Nephron (organoid): Measurements from ENCODE around the gene RANGAP1.
"Not testable (repeated sequence)": the region's sequence is repeated elsewhere in the genome, so short reads cannot be mapped to it uniquely, and the experiment has no call there.

ENCODE experiments used
- H3K27ac Mint-ChIP-seq, 3 experiments: 2 replicates each; pipeline ENCODE4 v1.8.0; 2020; ENCODE audit warnings: mixed read lengths in 3 of 3, mild to moderate bottlenecking in 2 of 3, moderate library complexity in 1 of 3
- H3K27me3 Mint-ChIP-seq: 2 replicates; pipeline ENCODE4 v1.8.0; 2021; ENCODE audit warnings: low read depth, mild to moderate bottlenecking, moderate library complexity, mixed read lengths
- H3K36me3 Mint-ChIP-seq: 2 replicates; pipeline ENCODE4 v1.8.0; 2020; ENCODE audit warnings: low read depth, mixed read lengths
- H3K4me1 Mint-ChIP-seq: 2 replicates; pipeline ENCODE4 v1.8.0; 2020; ENCODE audit warnings: mixed read lengths
- H3K4me3 Mint-ChIP-seq, 3 experiments: 2 replicates each; pipeline ENCODE4 v1.8.0; 2020; ENCODE audit warnings: mild to moderate bottlenecking in 3 of 3, mixed read lengths in 3 of 3, moderate library complexity in 2 of 3
- H3K9me3 Mint-ChIP-seq: 2 replicates; pipeline ENCODE4 v1.8.0; 2020; ENCODE audit warnings: mixed read lengths
- TF ChIP-seq, protein P1 (sequence below), 3 experiments: fragments of 200-600 bp; sonication (generic); IDR thresholded peaks; one replicate each; pipeline ENCODE4 v1.5.0; 2021; ENCODE audit warnings: antibody characterized with exemption in 3 of 3; ENCODE audit not compliant: unreplicated experiment in 3 of 3

Gene RANGAP1

DNA sequence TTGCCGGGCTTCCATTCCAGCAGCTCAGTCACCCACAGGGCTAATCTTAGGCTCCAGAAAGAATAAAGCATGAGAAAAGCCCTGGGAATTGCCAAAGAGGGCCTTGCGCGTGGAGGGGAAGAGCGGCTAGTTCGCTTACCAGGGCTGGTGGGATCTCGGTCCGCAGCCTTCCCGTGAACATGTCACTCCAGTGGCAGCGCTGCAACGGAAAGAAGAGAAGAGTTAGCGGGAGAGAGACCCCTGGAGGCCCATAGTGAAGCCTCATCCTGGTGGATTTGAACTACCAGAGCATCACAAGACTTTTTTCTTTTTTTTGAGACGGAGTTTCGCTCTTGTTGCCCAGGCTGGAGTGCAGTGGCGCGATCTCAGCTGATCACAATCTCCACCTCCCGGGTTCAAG, 18.0 kb downstream of the RANGAP1 start:
- Mint-ChIP-seq H3K4me3 (no peak overlapping the region), H3K27me3 (no peaks in the 10 kb centered on the region), H3K36me3 (peaks cover 54% of the 10 kb centered on the region), H3K9me3 (no peaks in the 10 kb centered on the region), H3K27ac (no peak overlapping the region), H3K4me1 (no peaks in the 10 kb centered on the region)
- TF ChIP-seq, protein P1, sequence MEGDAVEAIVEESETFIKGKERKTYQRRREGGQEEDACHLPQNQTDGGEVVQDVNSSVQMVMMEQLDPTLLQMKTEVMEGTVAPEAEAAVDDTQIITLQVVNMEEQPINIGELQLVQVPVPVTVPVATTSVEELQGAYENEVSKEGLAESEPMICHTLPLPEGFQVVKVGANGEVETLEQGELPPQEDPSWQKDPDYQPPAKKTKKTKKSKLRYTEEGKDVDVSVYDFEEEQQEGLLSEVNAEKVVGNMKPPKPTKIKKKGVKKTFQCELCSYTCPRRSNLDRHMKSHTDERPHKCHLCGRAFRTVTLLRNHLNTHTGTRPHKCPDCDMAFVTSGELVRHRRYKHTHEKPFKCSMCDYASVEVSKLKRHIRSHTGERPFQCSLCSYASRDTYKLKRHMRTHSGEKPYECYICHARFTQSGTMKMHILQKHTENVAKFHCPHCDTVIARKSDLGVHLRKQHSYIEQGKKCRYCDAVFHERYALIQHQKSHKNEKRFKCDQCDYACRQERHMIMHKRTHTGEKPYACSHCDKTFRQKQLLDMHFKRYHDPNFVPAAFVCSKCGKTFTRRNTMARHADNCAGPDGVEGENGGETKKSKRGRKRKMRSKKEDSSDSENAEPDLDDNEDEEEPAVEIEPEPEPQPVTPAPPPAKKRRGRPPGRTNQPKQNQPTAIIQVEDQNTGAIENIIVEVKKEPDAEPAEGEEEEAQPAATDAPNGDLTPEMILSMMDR (IDR thresholded peaks at IDR 0.05; ENCODE audit: unreplicated experiment in 3 of 3), result no peak

DNA sequence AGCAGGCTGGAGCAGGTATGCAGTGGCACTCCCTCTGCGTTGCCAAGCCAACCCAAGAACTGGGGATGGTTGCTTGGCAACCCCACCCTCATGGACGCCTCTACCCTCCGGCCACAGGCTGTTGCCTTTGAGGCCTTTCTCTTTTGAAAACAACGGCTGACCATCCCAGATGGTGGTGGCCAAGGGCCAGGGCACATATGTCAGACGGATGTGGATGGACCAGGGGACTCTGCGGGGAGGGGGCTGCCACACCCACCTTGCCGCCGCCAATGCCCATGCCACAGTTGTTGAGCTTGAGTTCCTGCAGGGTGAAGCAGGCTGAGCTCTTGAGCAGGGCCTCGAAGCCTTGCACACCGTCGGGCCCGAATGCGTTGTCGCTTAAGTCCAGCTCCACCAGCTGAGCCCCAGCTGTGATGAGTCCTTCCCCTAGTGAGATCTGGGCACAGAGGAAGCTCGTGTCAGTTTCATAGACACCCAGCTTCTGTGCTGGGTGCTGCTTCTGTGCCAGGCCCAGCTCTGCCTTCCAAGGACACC, 21.5 kb downstream of the RANGAP1 start:
- no peaks in the 10 kb centered on the region for H3K27me3 Mint-ChIP-seq
- no peak overlapping the region for H3K4me3 Mint-ChIP-seq
- peaks cover 55% of the 10 kb centered on the region for H3K36me3 Mint-ChIP-seq
- H3K4me1 Mint-ChIP-seq, result no peaks in the 10 kb centered on the region
- no peaks in the 10 kb centered on the region for H3K9me3 Mint-ChIP-seq
- no peak overlapping the region for H3K27ac Mint-ChIP-seq
- TF ChIP-seq, protein P1 (IDR thresholded peaks at IDR 0.05; ENCODE audit: unreplicated experiment in 3 of 3), result no peak

DNA sequence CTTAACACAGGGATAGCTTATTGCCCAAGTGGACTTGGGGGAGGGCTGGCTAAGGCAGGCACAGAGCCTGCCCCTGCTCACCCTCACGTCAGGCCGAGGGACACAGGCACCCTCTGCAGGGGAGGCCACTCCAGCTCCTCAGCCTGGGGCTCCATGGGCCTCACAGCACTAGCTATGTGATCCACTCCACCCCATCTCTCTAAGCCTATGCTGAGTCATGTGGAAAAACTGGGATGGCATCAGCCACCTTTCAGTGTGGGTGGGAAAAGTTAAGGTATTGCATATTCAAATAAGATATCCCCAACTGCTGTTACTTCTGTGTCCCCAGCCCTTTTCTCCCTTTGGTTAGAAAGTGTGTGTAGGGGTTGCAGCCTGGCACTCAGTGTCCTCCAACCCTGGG, 22.3 kb downstream of the RANGAP1 start:
- TF ChIP-seq, protein P1 (IDR thresholded peaks at IDR 0.05; ENCODE audit: unreplicated experiment in 3 of 3), result no peak
- H3K4me1 Mint-ChIP-seq, result no peaks in the 10 kb centered on the region
- H3K36me3 Mint-ChIP-seq, result peaks cover 57% of the 10 kb centered on the region
- no peaks in the 10 kb centered on the region for H3K9me3 Mint-ChIP-seq
- H3K27ac Mint-ChIP-seq, result no peak overlapping the region
- no peak overlapping the region for H3K4me3 Mint-ChIP-seq
- H3K27me3 Mint-ChIP-seq, result no peaks in the 10 kb centered on the region

DNA sequence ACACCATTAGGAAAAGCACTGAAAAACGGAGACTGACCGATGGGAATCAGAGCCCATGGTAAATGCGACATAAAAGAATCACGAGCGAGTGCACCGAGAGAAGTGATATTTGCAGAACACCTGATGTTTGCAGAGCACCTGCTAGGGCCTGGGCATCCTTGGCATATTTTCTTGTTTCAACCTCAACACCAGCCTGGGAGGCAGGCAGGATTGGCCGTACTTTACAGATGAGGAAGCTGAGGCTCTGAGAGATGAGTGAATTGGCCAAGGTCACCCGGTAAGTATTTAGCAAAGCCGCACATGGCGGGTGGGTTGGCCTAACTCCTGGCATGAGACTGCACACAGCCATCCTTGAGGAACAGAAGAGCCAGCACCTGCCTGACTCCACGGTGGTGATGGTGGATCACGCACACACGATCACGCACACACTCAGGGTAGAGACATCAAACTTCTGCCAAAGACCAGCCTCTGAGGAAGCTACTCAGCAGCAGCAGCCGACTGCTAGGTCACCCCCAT, 23.7 kb downstream of the RANGAP1 start:
- Mint-ChIP-seq H3K4me1 (peaks cover 2% of the 10 kb centered on the region), H3K27ac (no peak overlapping the region), H3K4me3 (no peak overlapping the region), H3K27me3 (no peaks in the 10 kb centered on the region), H3K36me3 (peaks cover 48% of the 10 kb centered on the region), H3K9me3 (no peaks in the 10 kb centered on the region)
- TF ChIP-seq, protein P1 (IDR thresholded peaks at IDR 0.05; ENCODE audit: unreplicated experiment in 3 of 3), result no peak

DNA sequence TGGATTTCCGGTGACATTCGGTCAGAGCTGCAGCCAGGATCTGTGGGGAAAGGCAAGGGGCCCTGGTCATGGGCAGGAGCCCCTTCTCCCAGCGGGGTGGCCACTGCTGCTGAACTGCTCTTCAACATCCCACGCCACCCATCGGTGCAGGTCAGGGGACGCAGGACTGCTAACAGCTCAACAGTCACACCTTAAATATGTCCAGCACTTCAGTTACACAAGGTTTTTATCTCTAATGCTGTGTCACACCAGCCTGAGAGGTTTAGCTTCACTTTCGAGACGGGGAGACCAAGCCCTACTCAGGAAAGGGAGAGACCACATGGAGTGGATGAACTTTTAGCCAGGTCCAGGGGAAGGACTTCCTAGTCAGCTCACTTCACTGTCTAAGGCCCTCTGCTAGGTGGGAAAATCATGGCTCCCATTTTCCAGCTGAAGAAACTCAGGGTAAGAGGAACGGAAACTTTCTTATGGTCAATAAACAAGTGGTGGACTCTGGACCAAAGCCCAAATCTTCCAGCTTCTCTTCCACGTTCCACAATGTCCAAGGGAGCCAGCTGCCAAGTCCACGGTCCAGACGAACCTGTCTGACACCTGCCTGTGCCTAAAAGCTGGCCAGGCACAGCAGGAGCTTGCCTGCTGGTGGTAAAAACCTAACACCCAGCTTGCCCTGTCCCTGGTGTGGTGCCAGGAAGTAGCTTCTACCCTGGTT, 24.3 kb downstream of the RANGAP1 start:
- Mint-ChIP-seq H3K4me3 (no peak overlapping the region), H3K9me3 (no peaks in the 10 kb centered on the region), H3K27me3 (no peaks in the 10 kb centered on the region), H3K36me3 (peaks cover 53% of the 10 kb centered on the region), H3K27ac (no peak overlapping the region), H3K4me1 (peaks cover 9% of the 10 kb centered on the region)
- TF ChIP-seq, protein P1 (IDR thresholded peaks at IDR 0.05; ENCODE audit: unreplicated experiment in 3 of 3), result no peak

DNA sequence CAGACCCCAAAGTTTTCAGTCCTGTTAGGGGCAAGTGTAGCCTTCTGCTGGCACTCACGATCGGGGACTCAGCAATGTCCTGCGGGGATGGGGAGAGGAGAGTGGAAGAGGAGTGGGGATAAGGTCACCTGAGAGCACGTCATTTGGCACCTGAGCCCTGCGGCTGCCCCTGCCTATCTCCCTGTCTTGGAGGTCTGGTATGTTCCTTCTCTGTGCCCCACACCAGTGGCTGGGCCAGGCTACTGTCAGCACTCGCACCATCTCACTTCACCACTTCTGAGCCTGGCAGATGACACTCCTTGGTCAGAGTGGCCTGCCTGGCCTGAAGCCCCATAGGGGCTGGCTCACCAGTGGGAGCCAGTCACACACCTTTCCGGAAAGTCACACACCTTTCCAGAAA, 25.1 kb downstream of the RANGAP1 start:
- peaks cover 47% of the 10 kb centered on the region for H3K36me3 Mint-ChIP-seq
- TF ChIP-seq, protein P1 (IDR thresholded peaks at IDR 0.05; ENCODE audit: unreplicated experiment in 3 of 3), result no peak
- no peak overlapping the region for H3K27ac Mint-ChIP-seq
- peaks cover 9% of the 10 kb centered on the region for H3K4me1 Mint-ChIP-seq
- no peak overlapping the region for H3K4me3 Mint-ChIP-seq
- no peaks in the 10 kb centered on the region for H3K27me3 Mint-ChIP-seq
- no peaks in the 10 kb centered on the region for H3K9me3 Mint-ChIP-seq

DNA sequence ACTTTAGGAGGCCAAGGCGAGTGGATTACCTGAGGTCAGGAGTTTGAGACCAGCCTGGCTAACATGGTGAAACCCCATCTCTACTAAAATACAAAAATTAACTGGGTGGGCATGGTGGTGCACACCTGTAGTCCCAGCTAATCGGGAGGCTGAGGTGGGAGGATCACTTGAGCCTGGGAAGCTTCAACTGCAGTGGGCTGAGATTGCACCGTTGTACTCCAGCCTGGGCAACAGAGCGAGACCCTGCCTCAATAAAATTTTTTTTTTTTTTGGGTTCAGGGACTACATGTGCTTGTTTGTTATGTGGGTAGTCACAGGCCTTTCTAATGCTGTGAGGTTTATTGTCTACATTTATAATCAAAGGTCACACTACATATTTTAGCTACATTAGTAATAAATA, 26.2 kb downstream of the RANGAP1 start:
- H3K36me3 Mint-ChIP-seq, result peaks cover 48% of the 10 kb centered on the region
- H3K27me3 Mint-ChIP-seq, H3K27ac Mint-ChIP-seq, H3K4me3 Mint-ChIP-seq, H3K9me3 Mint-ChIP-seq, H3K4me1 Mint-ChIP-seq: not testable (repeated sequence)
